HG02943 (cell line): ENCODE data around the gene AMIGO3.
"Not testable (repeated sequence)": the region's sequence is repeated elsewhere in the genome, so short reads cannot be mapped to it uniquely, and the experiment has no call there.

Experiments used
- ATAC-seq: cut with Tn5 transposase; IDR thresholded peaks from one replicate; pipeline ENCODE4 v1.9.1; 2021; ENCODE audit warnings: mild to moderate bottlenecking, low read depth, moderate library complexity; ENCODE audit not compliant: unreplicated experiment

Gene AMIGO3, protein sequence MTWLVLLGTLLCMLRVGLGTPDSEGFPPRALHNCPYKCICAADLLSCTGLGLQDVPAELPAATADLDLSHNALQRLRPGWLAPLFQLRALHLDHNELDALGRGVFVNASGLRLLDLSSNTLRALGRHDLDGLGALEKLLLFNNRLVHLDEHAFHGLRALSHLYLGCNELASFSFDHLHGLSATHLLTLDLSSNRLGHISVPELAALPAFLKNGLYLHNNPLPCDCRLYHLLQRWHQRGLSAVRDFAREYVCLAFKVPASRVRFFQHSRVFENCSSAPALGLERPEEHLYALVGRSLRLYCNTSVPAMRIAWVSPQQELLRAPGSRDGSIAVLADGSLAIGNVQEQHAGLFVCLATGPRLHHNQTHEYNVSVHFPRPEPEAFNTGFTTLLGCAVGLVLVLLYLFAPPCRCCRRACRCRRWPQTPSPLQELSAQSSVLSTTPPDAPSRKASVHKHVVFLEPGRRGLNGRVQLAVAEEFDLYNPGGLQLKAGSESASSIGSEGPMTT

GRCh38 chr3:49719214-49719884, at the start of gene AMIGO3:
Gene AMIGO3, minus strand, starts transcription at chr3:49719684. Its CDS starts 219 bp downstream, at chr3:49719465.
- peak; percentile 46 for ATAC-seq

DNA sequence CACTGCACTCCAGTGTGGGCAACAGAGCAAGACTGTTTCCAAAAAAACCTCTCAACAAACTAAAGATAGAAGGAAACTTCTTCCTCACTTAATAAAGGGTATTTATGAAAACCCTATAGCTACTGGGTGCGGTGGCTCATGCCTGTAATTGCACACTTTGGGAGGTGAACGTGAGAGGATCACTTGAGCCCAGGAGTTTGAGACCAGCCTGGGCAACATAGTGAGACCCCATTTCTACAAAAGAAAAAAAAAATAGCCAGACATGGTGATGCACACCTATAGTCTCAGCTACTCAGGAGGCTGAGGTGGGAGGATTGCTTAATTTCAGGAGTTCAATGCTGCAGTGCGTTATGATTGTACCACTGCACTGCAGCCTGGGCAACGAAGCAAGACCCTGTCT, 44.5 kb upstream of the AMIGO3 start:
- no peak for ATAC-seq

DNA sequence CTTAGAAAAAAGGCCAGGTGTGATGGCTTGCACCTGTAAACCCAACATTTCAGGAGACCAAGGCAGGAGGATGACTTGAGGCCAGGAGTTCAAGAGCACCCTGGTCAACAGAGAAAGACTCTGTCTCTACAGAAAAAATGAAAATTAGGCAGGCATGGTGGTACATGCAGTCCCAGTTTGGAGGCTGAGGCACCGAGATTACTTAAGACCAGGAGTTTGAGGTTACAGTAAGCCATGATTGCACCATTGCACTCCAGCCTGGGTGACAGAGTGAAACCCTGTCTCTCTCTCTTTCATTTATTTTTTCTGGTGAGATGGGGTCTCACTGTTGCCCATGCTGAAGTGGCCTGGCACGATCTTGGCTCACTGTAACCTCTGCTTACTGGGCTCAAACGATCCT, 42.2 kb upstream of the AMIGO3 start:
- no peak for ATAC-seq

DNA sequence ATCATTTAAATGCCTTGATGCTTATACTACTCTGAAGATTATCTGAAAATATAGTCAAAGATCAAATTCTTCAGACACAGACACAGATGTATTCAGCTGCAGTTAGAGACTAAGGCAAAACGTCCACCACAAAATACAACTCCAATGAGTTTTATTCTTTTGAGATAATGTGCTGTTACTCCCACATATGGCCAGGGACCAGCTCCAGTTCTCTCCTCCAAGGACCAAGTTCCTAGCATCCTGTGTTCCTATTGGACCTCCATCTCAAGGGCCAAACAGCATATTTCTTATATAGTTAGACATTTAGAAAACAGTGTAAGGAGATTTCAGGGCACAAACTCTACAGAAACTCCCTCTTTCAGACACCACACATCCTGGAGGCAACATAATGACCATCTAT, 39.7 kb upstream of the AMIGO3 start:
- no peak for ATAC-seq

GRCh38 chr3:49757197-49757596, 37.7 kb upstream of the AMIGO3 start:
- ATAC-seq: no peak

- ATAC-seq: no peak
Observed at GRCh38 chr3:49756036-49756435, 36.6 kb upstream of the AMIGO3 start.

DNA sequence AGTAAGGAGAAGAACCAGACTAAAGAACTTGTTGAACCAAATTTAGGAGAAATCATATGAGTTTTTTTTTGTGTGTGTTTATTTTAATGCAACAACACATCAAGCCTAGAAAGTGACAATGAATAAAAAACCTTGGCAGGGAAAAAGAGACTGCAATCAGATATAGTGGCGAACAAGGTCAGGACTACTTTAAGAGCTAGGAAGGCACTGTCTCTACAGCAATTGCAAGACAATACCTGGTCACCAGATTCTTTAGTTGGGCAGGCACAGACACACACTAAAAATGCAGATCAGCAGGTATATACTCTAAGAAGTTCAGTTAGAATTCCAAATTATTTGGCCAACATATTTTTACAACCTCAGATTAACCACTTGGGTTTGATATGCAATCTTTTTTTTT, 35.1 kb upstream of the AMIGO3 start:
- no peak for ATAC-seq

- no peak for ATAC-seq
Observed at GRCh38 chr3:49751501-49751900, 32.0 kb upstream of the AMIGO3 start.

DNA sequence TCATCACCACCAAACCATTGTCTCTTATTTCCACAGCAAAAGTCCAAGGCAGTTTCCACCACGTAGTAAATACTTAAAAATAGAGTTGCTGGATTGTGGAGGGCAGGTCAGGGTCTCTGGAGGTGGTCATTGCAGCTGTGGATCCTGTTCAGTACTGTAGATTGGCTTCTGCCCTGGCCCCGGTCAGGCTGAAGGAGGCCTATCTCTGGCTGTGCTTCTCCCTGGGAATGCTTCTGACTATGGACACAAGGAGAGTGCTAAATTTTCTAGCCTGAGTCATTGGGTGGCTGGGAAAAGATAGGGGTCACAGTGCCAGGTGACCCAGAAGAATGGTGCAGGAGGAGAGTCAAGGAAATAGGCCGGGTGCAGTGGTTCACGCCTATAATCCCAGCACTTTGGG, 30.6 kb upstream of the AMIGO3 start:
- ATAC-seq: no peak

DNA sequence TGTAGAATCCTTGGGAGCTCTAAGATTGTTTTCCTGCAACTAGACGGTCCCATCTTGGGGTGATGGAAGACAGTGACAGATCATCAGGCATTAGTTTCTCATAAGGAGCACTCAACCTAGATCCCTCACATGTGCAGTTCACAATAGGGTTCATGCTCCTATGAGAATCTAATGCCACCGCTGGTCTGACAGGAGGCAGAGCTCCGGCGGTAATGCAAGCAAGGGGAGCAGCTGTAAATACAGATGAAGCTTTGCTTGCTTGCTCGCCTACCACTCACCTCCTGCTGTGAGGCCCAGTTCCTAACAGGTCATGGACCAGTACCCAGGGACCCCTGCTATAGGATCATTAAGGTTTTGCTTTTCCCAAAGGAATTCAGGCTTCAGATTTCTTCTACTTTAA, 29.4 kb upstream of the AMIGO3 start:
- not testable (repeated sequence) for ATAC-seq

- ATAC-seq: no peak
Observed at GRCh38 chr3:49747792-49748480, 28.5 kb upstream of the AMIGO3 start.

DNA sequence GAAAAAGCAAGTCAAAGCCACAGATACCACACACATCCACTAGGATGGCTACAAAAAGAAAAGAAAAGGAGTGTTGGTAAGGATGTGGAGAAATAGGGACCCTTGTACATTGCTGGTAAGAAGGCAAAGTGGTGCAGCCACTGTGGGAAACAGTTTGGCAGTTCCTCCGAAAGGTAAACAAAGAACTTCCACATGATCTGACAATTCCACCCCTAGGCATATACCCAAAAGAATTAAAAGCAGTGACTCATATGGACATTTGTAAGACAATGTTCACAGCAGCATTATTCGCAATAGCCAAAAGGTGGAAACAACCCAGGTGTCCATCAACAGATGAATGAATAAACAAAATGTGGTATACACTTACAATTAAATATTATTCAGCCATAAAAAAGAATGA, 26.5 kb upstream of the AMIGO3 start:
- ATAC-seq: no peak

- ATAC-seq: no peak
Observed at GRCh38 chr3:49740427-49740826, 20.9 kb upstream of the AMIGO3 start.

DNA sequence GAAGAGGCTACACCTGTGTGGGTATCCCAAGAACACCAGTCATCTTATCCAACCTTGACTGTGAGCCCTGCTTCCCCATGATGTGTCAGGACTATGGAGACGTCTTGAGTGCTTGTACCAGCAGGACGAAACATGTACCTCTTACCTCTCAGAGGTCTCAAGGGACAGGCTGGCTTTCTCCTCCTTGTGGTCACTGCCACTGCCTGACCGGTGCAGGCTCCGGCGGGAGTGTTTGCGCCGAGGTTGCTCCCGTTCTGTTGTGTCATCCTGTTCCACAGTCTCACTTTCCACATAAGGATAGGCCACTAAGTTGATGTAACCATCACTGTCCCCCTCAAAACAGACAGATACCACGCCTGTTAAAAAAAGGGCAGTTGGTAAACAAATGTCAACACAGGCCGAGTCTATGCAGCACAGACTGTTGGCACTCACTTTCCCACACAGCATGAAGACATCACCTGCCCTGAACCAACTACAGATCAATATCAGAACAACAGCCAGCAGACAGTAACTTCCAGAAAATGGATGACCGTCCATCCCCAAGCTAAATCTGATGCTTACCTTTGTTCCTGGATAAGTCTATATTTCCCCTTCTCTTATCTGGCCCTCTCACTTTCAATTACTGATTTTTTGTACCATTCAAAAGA, 18.7 kb upstream of the AMIGO3 start:
- ATAC-seq: no peak

DNA sequence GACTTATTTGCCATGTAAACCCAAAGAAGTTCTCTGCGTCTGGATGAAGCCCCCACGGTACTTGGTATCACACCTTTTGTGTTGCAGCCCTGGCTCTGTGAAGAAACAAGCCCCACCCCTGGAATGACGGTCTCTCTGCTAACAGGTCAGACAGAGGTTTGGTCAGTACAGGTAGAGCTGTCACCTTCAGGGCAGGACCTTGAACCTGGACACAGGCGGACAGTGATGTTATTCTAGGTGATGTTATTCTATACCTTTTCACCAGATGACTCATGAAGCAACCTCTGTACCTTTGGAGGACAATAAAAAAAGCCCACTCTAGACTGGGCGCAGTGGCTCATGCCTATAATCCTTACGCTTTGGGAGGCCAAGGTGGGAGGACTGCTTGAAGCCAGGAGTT, 15.3 kb upstream of the AMIGO3 start:
- no peak for ATAC-seq

GRCh38 chr3:49733551-49733950, 14.1 kb upstream of the AMIGO3 start:
- no peak for ATAC-seq

- ATAC-seq: no peak
Observed at GRCh38 chr3:49732597-49732996, 13.1 kb upstream of the AMIGO3 start.

- no peak for ATAC-seq
Observed at GRCh38 chr3:49729966-49730609, 10.6 kb upstream of the AMIGO3 start.

- no peak for ATAC-seq
Observed at GRCh38 chr3:49727924-49728361, 8.5 kb upstream of the AMIGO3 start.
